GM21576 (cell line): Measurements from ENCODE around the gene HIVEP1.

ENCODE experiments used
- ATAC-seq: cut with Tn5 transposase; IDR thresholded peaks from one replicate; pipeline ENCODE4 v1.9.1; 2021; ENCODE audit warnings: mild to moderate bottlenecking, moderate library complexity; ENCODE audit not compliant: unreplicated experiment

HIVEP1 gene

GRCh38 chr6:12017263-12017662, 5.2 kb downstream of the HIVEP1 start:
- no peak for ATAC-seq

DNA sequence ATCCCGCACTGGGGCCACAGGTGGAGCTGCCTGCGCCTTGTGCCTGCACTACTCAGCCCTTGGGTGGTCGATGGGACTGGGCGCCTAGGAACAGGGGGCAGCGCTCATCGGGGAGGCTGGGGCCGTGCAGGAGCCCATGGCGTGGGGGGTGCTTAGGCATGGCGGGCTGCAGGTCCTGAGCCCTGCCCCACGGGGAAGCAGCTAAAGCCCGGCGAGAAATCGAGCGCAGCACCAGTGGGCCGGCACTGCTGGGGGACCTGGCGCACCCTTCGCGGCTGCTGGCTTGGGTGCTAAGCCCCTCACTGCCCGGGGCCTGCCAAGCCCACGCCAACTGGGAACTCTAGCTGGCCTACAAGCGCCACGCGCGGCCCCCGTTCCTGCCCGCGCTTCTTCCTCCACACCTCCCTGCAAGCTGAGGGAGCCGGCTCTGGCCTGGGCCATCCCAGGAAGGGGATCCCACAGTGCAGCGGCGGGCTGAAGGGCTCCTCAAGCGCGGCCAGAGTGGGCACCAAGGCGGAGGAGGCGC, 5.8 kb downstream of the HIVEP1 start:
- no peak for ATAC-seq

- ATAC-seq: no peak
Observed at GRCh38 chr6:12020187-12020791, 8.2 kb downstream of the HIVEP1 start.

- ATAC-seq: no peak
Observed at GRCh38 chr6:12022481-12022880, 10.4 kb downstream of the HIVEP1 start.

GRCh38 chr6:12022953-12023388, 10.9 kb downstream of the HIVEP1 start:
- no peak for ATAC-seq

- ATAC-seq: no peak
Observed at GRCh38 chr6:12024216-12024615, 12.1 kb downstream of the HIVEP1 start.

GRCh38 chr6:12024699-12025434, 12.8 kb downstream of the HIVEP1 start:
- no peak for ATAC-seq

DNA sequence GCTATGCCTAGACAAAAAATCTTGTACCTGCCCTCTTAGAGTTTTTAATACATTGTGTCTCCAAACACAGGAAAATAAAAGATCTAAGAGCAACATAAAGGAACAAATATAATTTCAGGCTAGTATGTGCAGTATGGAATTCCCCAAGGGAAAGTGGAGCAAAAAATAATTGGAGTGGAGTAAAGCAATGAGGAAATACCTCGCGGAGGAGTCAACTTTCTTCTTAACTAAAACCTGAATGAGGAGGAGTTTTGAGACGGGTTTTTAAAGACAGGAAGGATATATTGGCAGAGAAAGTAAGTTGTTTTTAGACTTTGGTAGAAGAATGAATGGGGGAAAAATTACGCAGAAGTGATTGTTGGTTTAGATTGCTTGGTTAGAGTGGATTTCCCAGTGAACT, 14.0 kb downstream of the HIVEP1 start:
- no peak for ATAC-seq

GRCh38 chr6:12026833-12027232, 14.7 kb downstream of the HIVEP1 start:
- ATAC-seq: no peak

GRCh38 chr6:12028213-12028612, 16.1 kb downstream of the HIVEP1 start:
- ATAC-seq: no peak

GRCh38 chr6:12029979-12030737, 18.0 kb downstream of the HIVEP1 start:
- no peak for ATAC-seq

DNA sequence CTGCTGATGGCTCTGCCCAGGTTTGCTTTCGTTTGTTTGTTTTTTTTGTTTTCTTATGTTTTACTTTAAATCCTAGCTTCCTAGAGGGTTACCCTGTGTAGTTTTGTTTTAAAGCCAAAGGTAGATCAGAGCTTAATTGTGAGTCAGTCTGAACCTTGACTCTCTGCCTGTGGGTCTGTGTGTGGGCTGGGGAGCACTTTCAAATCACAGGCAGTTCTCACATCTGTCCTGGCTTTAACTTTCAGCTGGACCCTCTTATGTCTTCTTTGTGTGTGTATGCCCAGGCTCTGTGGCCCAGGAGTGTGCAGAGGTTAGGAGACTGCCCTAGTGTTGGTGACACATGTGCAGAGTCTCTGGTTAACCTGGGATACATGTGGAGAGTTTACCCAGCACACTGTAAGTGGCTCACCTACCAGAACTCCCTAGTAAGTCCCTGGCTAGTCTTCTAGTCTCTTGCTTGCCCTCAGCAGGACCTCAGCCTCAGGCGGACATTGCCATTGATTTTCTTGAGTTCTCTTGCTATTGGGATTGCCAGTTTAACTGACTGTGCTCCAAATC, 19.0 kb downstream of the HIVEP1 start:
- ATAC-seq: no peak

- ATAC-seq: no peak
Observed at GRCh38 chr6:12032783-12033573, 20.9 kb downstream of the HIVEP1 start.

GRCh38 chr6:12033770-12034169, 21.7 kb downstream of the HIVEP1 start:
- ATAC-seq: no peak

DNA sequence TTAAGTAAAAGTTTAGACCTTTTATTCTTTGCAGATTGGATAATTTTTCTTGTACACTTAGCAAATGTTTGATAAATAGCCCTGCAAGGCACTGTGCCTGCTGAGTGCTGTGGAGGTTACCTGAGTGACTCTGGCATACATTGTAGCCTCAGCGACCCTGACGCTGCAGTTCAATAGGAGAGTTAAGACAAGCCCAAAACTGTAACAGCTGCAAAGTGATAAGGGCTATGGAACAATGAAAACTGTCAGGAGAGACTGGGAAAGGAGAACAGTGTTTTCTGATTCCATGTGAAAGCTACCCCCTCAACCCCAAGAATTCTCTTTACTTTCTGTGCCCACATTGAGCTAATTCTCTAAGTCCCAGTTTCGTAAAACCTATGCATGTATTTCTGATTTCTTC, 22.2 kb downstream of the HIVEP1 start:
- ATAC-seq: no peak

- ATAC-seq: no peak
Observed at GRCh38 chr6:12034837-12035236, 22.7 kb downstream of the HIVEP1 start.

GRCh38 chr6:12036766-12037165, 24.7 kb downstream of the HIVEP1 start:
- no peak for ATAC-seq

DNA sequence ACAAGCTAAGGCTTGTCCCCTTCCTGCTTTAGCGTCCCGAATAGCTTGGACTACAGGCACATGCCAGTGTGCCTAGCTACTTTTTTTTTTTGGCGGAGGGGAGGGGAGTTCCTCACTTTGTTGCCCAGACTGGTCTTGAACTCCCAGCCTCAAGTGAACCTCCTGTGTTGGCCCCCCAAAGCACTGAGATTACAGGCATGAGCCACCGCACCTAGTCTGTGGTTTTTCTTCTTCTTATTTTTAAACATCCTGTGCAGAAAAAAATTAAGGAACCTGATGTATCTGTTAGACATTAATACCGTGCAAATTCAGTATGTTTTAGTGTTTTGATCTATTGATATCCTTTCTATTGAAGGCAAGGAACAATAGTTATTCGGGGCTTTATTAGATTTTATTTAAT, 25.7 kb downstream of the HIVEP1 start:
- no peak for ATAC-seq

DNA sequence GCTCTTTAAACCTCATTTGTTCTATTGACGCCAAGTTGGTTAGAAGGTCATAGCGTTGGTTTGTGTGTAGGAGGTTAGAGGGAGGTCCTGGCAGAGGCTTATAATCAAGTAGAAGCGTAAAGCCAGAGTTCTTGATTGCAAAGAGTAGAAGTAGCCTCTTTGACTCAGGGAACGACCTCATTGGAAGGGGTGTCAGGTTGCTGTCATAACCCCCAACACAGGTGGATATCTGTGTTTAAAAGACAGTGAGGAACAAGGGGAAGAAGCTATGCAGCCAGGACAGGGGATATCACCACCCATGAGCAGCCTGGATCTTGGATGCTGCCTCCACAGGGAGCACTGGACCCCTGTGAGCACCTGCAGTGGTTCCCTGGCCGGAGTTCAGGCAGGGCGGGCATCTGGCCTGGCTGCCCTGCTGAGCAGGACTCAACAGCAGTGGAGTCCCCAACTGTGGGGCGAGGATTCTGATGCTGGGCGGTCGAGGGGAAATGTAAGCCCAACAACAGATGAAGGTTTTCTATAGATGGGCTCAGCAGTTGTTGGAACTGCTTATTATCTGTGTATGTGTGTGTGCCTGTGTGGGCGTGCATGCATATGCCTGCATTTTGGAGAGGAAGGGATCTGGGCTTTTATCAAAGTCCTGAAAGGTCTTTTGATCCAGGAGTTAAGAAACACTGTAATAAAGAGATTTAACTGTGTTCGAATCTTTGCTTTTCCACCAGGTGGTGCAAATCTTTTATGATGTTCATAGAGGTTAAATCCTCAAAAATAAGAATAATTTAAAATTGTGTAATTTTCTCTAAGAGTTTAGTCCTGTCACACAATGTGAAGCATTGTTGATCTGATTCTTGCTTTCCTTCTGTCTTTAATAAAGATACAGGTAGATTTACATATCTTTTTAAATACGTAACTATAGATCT, 27.7 kb downstream of the HIVEP1 start:
- no peak for ATAC-seq

- no peak for ATAC-seq
Observed at GRCh38 chr6:12047304-12047703, 35.2 kb downstream of the HIVEP1 start.
